ENCODE results near the gene P2RX5.
"Not testable (repeated sequence)": the region's sequence is repeated elsewhere in the genome, so short reads cannot be mapped to it uniquely, and the experiment has no call there.

P2RX5 gene

DNA sequence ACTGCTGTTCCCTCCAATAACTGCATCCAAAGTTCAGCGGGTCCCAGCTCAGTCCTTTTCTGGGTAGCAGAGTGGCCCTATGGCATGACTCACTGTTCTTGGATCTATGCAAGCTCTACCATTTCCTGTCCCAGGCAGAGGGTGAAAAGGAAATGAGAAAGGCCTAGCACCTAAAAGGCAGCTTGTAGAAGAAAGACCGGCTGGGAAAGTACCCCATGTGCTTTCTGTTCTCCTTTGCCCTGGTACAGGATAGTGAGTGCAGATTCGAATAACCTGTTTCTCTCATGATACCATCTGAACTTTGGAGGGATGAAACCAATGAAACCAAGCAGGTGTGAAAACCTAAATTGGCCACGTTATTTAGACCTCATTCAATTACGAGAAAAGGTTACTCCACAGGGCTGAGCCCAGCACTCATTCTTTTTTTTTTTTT, 15.0 kb upstream of the P2RX5 start:
- DNase-seq = no peak

DNA sequence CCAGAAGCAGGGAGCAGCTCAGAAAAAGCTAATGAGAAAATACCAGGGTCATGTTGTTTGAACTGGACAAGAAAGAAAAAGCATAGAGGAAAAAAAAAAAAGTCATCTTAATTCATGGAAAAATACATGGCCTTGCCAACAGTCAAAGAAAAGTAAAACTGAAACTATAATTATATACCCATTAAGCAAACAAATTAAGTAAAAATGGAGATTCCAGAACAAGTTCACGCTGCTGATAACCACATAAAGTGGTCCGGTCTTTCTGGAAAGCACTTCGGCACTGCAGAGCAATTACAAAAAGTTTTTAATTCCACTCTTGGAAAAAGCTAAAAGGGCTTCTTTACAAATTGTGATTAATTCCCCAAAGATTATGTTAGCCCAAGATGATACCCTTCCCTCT, 12.4 kb upstream of the P2RX5 start:
- DNase-seq = no peak

DNA sequence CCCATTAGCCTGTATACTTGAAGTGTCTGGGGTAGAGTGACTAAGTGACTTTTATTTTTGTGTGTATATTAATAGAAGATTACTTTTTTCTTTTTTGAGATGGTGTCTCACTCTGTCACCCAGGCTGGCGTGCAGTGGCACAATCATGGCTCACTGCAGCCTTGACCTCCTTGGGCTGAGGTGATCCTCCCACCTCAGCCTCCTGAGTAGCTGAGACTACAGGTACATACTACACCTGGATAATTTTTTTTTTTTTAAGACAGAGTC, 9.7 kb upstream of the P2RX5 start:
- DNase-seq = not testable (repeated sequence)

DNA sequence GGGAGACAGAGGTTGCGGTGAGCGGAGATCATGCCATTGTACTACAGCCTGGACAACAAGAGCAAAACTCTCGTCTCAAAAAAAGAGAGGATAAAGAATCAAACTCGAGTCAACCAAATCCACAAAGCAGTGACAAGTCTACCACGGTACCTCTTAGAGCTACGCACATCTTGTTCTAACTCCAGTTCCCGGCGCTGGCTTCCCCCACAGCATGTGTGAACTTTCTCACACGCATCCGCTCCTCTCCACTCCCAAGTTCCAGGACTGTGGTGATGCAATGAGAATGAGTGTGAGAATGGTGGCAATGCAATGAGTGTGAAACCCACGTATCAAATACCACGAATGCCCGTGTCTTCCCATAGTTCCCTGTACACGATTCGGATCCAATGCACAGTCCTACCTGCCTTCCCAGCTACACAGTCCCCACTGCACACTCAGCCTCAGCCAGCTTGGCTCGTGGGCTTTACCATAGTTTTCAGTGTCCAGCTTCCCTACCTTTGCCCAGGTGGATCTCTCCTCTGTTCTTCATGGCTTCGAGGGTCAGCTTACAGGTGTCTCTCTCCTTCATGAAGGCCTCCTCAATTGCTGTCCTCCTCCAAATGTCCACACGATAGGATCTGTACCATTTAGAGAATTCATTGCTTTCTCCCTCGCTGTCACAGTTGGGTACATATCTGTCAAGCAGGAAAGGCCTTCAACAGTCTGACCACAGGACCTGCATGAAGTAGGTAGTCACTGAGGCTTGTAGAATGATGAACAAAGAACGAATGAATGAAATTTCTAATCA, 9.2 kb upstream of the P2RX5 start:
- DNase-seq = no peak

DNA sequence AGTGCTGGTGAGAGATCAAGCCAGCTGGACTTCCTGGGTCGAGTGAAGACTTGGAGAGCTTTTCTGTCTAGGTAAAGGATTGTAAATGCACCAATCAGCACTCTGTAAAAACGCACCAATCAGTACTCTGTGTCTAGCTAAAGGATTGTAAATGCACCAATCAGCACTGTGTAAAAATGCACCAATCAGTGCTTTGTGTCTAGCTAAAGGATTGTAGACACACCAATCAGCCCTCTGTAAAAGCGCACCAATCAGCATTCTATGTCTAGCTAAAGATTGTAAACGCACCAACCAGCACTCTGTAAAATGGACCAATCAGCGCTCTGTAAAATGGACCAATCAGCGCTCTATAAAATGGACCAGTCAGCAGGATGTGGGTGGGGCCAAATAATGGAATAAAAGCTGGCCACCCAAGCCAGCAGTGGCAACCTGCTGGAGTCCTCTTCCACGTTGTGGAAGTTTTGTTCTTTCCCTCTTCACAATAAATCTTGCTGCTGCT, 6.1 kb upstream of the P2RX5 start:
- not testable (repeated sequence) for DNase-seq

DNA sequence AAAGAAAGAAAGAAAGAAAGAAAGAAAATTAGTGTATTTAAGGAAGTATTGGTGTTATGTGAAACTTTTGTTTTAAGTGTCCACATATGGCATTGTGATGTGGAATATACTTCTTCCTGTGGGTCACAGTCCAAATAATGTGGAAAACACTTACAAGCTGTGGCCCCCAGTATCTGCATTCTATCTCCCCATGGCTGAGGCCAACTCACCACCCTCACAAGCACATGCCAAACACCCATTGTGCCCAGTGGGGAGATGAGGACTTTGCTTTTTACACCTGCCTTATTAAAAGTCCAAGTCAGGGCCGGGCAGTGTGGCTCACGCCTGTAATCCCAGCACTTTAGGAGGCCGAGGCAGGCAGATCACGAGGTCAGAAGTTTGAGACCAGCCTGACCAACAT, 4.0 kb upstream of the P2RX5 start:
- no peak for DNase-seq

DNA sequence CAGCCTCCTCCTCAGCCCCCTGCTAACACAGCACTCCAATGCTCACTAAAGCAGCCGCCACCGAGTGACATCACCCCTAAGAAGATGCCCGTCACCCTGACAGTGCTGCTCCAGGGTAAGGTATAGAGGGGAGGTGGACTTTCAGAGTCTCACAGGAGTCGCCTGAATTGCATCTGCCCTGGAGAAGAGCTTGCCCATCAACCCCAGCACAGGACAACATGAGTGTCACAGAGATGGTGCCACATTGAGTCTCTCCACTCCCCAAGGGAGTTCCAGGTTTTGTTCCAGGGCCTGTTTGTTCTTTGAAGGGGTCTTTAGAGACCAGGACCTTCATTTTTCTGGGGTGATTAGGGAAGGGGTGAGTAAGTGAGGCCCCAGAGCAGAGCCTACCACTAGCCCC, 2.2 kb upstream of the P2RX5 start:
- no peak for DNase-seq

DNA sequence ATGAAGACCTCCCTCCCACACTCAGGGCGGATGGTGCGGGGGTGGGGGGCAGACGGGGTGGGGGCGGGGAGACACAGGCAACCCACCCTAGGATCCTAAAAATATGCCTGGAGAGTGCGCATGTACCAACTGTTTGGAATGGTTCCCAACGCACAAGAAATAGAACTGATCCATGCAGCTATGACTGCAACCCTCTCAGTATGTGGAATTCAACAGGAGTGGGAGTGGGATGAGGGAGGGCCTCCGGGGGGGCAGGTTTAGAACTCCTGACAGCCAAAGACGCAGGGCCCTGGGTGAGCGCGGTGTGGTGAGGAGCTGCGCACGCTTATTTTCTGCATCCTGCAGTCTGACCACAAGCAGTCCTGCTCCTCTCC, 1.1 kb upstream of the P2RX5 start:
- no peak for DNase-seq

DNA sequence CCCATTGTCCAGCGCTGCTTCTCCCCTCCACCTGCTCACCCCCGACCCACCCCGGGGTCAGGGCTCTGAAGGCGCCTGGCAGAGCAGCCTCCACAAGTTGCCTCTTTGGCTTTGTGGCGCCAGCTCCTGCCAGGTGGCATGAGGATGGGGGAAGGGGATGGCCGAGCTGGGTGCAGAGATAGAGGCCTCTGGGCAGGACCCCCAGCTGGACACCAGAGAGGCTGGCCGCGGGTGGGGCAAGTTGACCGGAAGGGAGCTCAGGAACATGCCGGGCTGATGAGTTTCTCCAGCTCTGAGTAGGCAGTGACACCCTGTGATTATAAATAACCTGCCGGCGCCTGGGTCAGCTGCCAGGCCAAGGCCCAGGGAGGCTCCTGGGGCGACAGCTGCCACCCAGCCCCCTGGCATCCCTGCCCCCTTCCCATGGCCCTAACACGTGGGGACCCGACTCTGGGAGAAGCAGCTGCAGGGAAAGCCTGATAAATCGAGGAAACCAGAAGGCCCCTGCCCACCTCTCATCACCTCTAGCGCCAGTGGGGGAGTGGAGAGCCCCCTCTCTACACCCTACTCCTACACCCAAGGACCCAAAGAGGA, 729 bp downstream of the P2RX5 start:
- DNase-seq = no peak

DNA sequence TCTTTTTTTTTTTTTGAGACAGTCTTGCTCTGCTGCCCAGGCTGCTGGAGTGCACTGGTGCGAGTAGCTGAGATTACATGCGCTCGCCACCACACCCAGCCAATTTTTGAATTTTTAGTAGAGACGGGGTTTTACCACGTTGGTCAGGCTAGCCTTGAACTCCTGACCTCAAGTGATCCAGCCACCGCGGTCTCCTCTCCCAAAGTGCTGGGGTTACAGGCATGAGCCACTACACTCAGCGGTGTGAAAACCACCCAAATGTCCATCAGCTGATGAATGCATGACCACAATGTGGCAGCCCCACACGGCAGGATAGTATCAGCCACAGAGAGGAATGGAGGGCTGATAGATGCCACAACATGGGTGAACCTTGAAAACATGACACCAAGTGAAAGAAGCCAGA, 2.1 kb downstream of the P2RX5 start:
- no peak for DNase-seq

DNA sequence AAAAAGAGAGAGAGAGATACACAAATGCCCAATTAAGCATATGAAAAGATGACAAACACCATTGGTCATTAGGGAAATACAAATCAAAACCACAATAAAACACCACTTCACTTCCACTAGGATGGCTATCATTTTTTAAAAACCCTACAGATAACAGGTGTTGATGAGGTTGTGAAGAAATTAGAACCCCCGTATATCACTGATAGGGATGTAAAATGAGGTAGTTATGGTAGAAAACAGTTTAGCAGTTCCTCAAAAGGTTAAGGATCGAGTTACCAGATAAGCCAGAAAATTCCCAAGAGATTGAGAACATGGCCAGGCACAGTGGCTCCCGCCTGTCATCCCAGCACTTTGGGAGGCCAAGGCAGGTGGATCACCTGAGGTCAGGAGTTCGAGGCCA, 2.8 kb downstream of the P2RX5 start:
- DNase-seq = no peak

DNA sequence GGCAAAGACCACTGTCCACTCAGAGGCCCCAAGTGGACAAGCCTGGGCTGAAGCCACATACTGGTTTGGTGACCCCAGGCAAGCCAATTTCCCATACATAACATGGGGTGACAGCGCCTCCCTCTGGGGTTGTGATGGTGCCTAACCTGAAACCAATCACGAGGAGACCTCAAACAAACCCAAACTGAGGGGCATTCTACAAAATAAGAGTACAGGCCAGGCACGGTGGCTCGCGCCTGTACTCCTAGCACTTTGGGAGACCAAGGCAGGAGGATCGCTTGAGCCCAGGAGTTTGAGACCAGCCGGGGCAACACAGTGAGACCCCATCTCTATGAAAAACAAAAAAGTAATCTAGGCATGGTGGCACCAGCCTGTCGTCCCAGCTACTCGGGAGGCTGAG, 3.6 kb downstream of the P2RX5 start:
- no peak for DNase-seq

DNA sequence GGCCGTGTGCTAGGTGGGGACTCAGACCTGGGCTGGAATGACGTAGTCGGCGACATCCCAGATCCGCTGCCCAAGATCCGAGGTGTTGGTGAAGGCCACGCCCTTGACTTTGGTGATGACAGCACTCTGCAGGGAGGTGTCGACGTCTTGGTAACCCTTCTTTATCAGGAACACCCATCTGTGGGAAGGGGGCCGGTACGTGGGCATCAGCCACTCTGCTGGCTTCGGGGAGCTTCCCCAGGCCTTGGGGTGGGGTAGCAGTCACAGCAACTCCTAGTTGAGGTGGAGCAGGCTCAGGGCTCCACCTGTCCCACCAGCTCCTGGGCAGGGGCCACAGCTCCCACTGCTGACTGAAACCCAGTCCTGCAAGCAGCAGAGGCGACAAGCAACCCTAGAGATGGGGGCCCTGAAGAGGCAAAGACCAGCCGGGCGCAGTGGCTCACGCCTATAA, 4.3 kb downstream of the P2RX5 start:
- no peak for DNase-seq

DNA sequence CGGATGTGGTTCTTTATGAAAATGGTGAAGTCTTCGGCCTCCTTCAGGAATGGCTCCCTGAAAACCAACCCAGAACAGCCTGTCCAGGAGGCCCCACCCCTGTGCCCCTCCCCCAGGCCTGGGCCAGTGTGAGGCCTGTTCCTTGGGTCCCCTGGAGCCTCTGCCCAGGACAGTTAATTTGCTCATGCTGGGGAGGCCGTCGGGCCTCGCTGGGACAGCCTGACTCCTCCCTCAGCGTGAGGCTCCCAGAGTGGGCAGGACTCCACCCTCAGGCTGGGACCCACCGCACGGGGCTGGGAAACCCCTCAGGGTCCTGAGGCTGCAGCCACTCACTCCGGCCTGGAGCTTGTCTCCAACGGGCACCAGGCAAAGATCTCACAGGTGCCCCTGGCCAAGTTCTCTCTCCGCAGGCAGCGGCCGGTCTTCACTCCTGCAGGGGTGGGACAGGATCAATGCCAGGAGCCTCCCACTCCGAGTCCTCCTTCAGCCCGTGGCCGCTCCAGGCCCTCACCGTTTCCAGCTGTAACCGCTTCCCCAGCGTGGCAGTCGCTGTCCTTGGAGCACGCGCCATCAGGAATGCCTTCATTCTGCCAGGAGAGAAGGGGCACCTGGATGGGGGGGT, 5.8 kb downstream of the P2RX5 start:
- DNase-seq = no peak

DNA sequence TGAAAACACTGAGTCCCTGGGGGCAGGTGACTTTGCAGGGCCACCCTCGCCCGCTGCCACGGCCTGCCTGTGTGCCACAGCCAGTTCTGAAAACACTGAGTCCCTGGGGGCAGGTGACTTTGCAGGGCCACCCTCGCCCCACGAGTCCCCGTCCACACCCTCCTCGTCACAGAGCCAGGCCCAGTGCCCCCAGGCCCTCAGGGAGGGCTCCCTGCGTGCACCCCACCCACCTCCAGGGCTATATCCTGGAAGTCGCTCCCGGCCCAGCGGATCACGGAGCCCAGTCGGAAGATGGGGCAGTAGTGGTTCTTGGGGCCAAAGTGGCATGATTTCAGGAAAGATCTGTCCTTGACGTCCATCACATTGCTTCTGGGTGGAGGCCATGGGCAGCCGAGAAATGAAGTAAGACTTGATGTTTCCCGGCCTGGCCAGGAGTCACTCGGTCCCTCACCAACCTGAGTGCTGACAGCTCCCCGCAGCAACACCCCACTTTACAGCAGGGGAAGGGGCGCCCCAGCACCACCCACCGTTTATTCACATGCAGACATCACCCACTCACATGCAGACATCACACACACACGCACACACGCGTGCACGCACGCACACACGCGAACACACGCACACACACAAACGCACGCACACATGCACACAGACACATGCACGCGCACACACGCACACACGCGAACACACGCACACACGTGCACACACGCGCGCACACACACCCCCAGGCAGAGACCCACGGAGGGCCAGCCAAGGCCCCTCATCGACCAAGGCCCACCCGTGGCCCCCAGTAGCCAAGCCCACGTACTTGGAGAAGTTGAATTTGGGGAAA, 6.5 kb downstream of the P2RX5 start:
- no peak for DNase-seq

DNA sequence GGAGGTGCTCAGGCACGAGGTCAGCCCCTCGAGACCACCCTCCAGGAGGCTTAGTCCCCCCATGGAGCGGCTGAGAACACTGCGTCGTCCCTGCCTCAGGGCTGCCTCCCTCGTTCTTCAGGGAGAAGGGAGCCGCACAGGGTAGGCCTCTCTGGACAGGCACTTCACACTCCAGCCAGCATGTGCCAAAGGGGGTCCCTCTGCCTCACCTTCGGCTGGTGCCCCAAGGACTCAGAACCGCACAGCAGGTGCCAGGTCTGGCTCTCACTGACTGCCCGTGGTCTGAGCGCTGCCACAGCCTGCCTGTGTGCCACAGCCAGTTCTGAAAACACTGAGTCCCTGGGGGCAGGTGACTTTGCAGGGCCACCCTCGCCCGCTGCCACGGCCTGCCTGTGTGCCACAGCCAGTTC, 7.1 kb downstream of the P2RX5 start:
- DNase-seq = no peak

DNA sequence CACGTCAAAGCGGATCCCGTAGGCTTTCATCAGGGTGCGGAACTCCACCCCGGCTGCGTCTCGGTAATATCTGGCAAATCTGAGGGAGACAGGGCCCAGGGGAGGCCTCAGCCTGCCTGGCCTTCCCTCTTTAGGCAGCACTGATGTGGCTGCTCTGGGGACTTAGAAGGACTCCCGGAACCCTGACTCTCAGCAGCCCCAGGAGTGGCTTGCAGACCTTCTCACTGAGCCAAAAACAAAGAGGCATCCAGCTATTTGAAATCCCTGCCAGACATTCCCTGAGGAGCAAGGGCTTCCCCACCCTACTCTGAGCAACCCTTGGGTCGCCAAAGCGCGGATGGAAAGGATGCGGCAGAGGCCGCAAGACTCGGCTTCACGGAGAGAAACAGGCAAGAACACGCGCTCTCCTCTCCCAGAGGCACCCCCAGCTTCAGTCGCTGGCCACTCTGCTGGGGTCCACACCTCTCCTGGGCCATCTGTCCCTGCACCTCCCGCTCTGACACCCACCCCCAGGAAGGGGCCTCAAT, 7.9 kb downstream of the P2RX5 start:
- DNase-seq = no peak

DNA sequence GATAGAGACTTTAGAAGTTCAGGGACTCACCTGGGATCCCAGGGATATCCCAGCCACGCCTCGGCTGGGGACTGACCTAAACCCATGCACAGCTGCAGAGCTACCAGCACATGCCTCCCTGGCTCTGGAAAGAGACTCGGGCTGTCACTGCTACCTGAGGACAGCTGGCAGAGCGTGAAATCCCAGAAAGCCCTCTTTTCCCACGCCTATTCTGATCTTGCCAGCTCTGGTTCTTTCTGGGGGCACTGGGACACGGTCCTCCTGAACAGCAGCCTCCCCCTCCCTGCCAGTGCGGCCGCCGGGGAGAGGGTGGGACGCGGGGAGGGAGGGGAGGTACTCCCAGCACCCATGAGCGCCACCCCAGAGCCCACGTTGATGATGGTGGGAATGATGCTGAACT, 10.8 kb downstream of the P2RX5 start:
- DNase-seq = no peak

DNA sequence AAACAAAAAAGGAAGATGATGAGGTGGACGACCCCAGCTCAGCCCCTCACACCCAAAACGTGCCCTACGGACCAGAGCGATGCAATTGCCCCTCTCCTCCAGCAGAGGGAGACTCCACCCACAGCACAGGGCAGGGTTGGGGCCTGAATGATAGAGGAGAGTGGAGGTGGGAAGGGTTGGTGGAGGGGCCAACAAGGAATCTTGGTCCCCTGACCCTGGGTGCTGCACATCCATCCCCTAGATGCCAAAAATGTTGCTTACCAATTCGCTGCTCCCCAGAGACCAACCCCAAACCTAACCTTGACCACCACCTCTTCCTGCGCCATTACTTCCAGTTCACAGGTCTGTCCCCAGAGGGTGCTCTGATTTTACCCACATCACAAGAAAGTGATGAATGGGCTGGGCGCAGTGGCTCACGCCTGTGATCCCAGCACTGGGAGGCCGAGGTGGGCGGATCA, 12.9 kb downstream of the P2RX5 start:
- no peak for DNase-seq

DNA sequence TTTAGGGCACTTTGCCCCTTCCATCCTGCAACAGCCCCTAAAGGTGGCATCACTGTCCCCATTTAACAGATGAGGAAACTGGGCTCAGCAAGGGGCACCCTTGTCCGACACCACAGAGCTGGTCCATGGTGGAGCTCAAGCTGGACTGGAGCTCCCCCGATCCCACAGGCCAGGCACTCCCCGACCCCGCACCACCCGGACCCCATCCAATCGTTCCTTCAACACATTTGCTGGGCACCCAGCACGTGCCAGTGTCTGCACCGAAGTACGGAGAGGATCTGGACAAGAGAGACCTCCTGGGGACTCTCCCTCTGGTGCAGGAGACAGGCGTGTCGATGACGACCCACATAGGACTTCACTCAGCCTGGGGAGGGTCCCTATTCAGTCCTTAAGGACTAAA, 13.9 kb downstream of the P2RX5 start:
- no peak for DNase-seq

DNA sequence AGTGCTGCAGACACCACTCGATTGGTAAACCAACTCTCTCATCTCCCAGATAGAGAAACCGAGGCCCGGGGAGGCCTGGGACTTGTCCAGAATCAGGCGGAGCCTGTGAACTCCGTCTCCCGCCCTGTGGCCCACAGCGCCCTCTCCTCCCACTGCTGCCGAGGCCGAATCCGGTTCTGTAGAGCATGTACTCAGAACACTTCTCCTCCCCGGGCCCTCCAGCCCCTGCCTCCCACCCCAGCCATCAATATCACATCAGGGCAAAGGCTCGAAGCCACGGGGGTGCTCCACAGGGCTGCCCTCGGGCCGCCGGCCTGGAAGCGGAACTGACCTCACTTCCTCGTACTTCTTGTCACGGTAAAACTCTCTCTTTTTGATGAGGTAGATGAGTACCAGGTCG, 14.4 kb downstream of the P2RX5 start:
- no peak for DNase-seq

DNA sequence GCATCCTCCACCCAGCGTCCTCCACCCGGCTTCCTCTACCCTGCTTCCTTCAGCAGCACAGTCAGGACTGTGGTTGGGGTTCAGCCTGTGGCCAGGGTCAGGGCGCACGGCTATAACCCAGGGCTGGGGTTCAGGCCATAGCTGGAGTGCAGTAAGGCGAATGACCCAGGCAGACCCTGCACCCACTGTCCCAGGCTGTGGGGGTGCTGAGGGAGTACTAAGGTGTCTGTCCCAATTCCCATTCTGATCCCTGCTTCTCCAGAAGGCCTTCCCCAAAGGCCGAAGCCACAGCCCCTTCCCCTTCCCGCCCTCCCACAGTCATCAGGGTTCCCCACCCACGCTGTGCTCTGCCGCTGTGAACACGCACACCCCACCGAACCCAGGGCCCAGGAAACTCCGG, 14.9 kb downstream of the P2RX5 start:
- DNase-seq = no peak

DNA sequence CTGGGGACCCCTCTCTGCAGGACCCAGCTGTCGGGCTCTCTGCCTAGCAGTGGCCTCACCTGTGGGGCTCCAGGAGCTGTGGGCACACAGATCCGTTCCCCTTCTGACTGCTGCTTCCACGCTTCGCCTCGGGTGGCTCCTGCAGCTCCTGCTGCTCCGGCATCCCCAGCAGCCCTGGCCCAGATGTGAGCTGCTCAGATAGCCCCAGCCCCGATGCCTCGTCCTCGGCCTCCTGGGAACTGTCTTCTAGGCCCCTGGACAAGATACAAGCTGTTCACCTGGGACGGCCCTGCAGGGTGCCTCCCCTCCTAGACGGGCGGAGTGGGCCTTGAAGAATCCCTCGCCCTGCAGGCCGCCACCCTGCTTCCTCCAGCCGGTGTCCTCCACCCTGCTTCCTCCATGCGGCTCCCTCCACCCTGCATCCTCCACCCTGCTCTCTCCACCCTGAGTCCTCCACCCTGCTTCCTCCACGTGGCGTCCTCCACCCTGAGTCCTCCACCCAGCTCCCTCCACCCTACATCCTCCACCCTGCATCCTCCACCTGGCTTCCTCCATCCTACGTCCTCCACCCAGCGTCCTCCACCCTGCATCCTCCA, 16.3 kb downstream of the P2RX5 start:
- no peak for DNase-seq
